ENCODE measurements around the gene PLEKHA6. TPM values are rescaled to one million over a fixed set of nuclear protein-coding genes. Genes with fewer than 3 reads are reported as not detected.

Gene PLEKHA6
- total and polyA plus RNA-seq, 10 donors, result 0.47 to 6.5 (median 2.7) TPM

- Histone ChIP-seq H3K4me3 (no peak overlapping the region), H3K4me1 (no peaks in the 10 kb centered on the region), H3K27me3 (replicated peaks in 1 of 7) (peaks cover 0 to 6% (median 0%) of the 10 kb centered on the region in 7 donors), H3K36me3 (no peaks in the 10 kb centered on the region), H3K9me3 (no peaks in the 10 kb centered on the region), H3K27ac (no peak overlapping the region)
- 28 to 38% (median 33%) methylated on average over 4 to 10 of the region's 10 CpGs for whole genome bisulfite sequencing, 5 donors
- no peak for TF ChIP-seq POLR2AphosphoS5 (IDR thresholded peaks at IDR 0.05)
- DNase-seq, result no peak
- intact Hi-C loops (cut with DNase I; ENCODE audit: low total_unique reads), result no loop called here
These were observed 32.4 kb downstream of the PLEKHA6 start for GRCh38 chr1:204327359-204327758.

- Histone ChIP-seq H3K27me3 (replicated peaks in 1 of 7) (peaks cover 0 to 6% (median 0%) of the 10 kb centered on the region in 7 donors), H3K4me1 (no peaks in the 10 kb centered on the region), H3K4me3 (no peak overlapping the region), H3K9me3 (no peaks in the 10 kb centered on the region), H3K27ac (no peak overlapping the region), H3K36me3 (no peaks in the 10 kb centered on the region)
- no peak for TF ChIP-seq POLR2A (IDR thresholded peaks at IDR 0.05)
- TF ChIP-seq POLR2AphosphoS5 (IDR thresholded peaks at IDR 0.05), result no peak
- TF ChIP-seq CTCF (IDR thresholded peaks at IDR 0.05 in 8 of 11, conservative IDR thresholded peaks at IDR 0.05 in 3 of 11), result no peak
- WGBS, 5 donors, result 79 to 87% (median 85%) methylated on average over 8 of the region's 8 CpGs
- no peak for DNase-seq
- intact Hi-C loops (cut with DNase I; ENCODE audit: low total_unique reads), result no loop called here
These were observed 32.9 kb downstream of the PLEKHA6 start for GRCh38 chr1:204326771-204327300.

- peaks cover 0 to 6% (median 0%) of the 10 kb centered on the region in 7 donors for H3K27me3 ChIP-seq (replicated peaks in 1 of 7)
- H3K27ac ChIP-seq, result no peak overlapping the region
- H3K4me1 ChIP-seq, result no peaks in the 10 kb centered on the region
- no peak for TF ChIP-seq POLR2A (IDR thresholded peaks at IDR 0.05)
- no peak for TF ChIP-seq CTCF (IDR thresholded peaks at IDR 0.05 in 8 of 11, conservative IDR thresholded peaks at IDR 0.05 in 3 of 11)
- no peak for TF ChIP-seq POLR2AphosphoS5 (IDR thresholded peaks at IDR 0.05)
- H3K4me3 ChIP-seq, result no peak overlapping the region
- no peaks in the 10 kb centered on the region for H3K36me3 ChIP-seq
- WGBS, 5 donors, result 75 to 89% (median 85%) methylated on average over 5 of the region's 5 CpGs
- intact Hi-C loops (cut with DNase I; ENCODE audit: low total_unique reads), result no loop called here
- H3K9me3 ChIP-seq, result no peaks in the 10 kb centered on the region
- no peak for DNase-seq
These were observed 33.8 kb downstream of the PLEKHA6 start for GRCh38 chr1:204325944-204326343.

- H3K27ac ChIP-seq, result no peak overlapping the region
- H3K4me1 ChIP-seq, result peaks cover 0 to 1% (median 0%) of the 10 kb centered on the region in 6 donors
- WGBS, 5 donors, result 30 to 91% (median 80%) methylated on average over 2 of the region's 2 CpGs
- TF ChIP-seq POLR2AphosphoS5 (IDR thresholded peaks at IDR 0.05) (no peak), POLR2A (IDR thresholded peaks at IDR 0.05) (no peak), CTCF (IDR thresholded peaks at IDR 0.05 in 8 of 11, conservative IDR thresholded peaks at IDR 0.05 in 3 of 11) (no peak)
- intact Hi-C loops (cut with DNase I; ENCODE audit: low total_unique reads), result no loop called here
- H3K27me3 ChIP-seq (replicated peaks in 1 of 7), result peaks cover 0 to 6% (median 0%) of the 10 kb centered on the region in 7 donors
- no peaks in the 10 kb centered on the region for H3K9me3 ChIP-seq
- DNase-seq, result no peak
- H3K4me3 ChIP-seq, result no peak overlapping the region
- no peaks in the 10 kb centered on the region for H3K36me3 ChIP-seq
These were observed 35.8 kb downstream of the PLEKHA6 start for GRCh38 chr1:204323887-204324286.
